K562 (cell line): ENCODE data around the gene NECAP2. TPM values are rescaled to one million over a fixed set of nuclear protein-coding genes. Genes with fewer than 3 reads are reported as not detected.

ENCODE experiments used
- ARNT ChIP-seq, 2 experiments: fragments of 450-650 bp; IDR thresholded peaks; 2 replicates each; pipeline ENCODE4 v1.6.1; 2016; ENCODE audit warnings: mild to moderate bottlenecking in 1 of 2
- CBFB ChIP-seq: sonication (generic); formaldehyde crosslinking; IDR thresholded peaks from 2 replicates; pipeline ENCODE4 v1.4.0; 2020; ENCODE audit warnings: mild to moderate bottlenecking, missing genetic modification reagents
- CTBP1 ChIP-seq: fragments of 450-650 bp; IDR thresholded peaks from 2 replicates; pipeline ENCODE4 v1.6.1; 2016; ENCODE audit warnings: borderline replicate concordance
- E2F6 ChIP-seq, 2 experiments: IDR thresholded peaks; 2 replicates each; pipeline ENCODE4 v1.6.1; 2011; ENCODE audit warnings: borderline replicate concordance in 1 of 2, control low read depth in 1 of 2, low read depth in 1 of 2, low read length in 1 of 2, mild to moderate bottlenecking in 1 of 2, mixed read lengths in 1 of 2, moderate library complexity in 1 of 2; ENCODE audit not compliant: insufficient read depth in 1 of 2, insufficient read length in 1 of 2, poor library complexity in 1 of 2, severe bottlenecking in 1 of 2; ENCODE audit errors: extremely low read depth in 1 of 2
- ELF2 ChIP-seq: fragments of 250-450 bp; sonication (Bioruptor Pico); IDR thresholded peaks from 2 replicates; pipeline ENCODE4 v1.5.0; 2021; ENCODE audit warnings: mild to moderate bottlenecking
- ETV1 ChIP-seq: fragments of 450-650 bp; conservative IDR thresholded peaks from 2 replicates; pipeline ENCODE4 v1.6.1; 2016; ENCODE audit warnings: missing genetic modification characterization, control low read depth, low read depth, missing compliant biosample characterization
- KLF16 ChIP-seq: IDR thresholded peaks from 2 replicates; pipeline ENCODE4 v1.6.1; 2016; ENCODE audit warnings: antibody characterized with exemption
- LCOR ChIP-seq: sonication (generic); formaldehyde crosslinking; IDR thresholded peaks from 2 replicates; pipeline ENCODE4 v1.8.0; 2022; ENCODE audit warnings: mild to moderate bottlenecking, missing genetic modification reagents
- MBD2 ChIP-seq: sonication (generic); IDR thresholded peaks from 2 replicates; pipeline ENCODE4 v1.6.1; 2016; ENCODE audit warnings: low read depth, borderline replicate concordance
- OTX1 ChIP-seq: fragments of 450-650 bp; formaldehyde crosslinking; IDR thresholded peaks from 2 replicates; pipeline ENCODE4 v1.4.0; 2022; ENCODE audit warnings: mild to moderate bottlenecking
- PHB2 ChIP-seq: fragments of 450-650 bp; IDR thresholded peaks from 2 replicates; pipeline ENCODE4 v1.6.1; 2017; ENCODE audit warnings: low read depth
- PTTG1 ChIP-seq: fragments of 450-650 bp; IDR thresholded peaks from 2 replicates; pipeline ENCODE4 v1.6.1; 2016; ENCODE audit warnings: low read depth, mild to moderate bottlenecking, missing genetic modification characterization, missing compliant biosample characterization
- SP1 ChIP-seq: sonication (generic); formaldehyde crosslinking; IDR thresholded peaks from 2 replicates; pipeline ENCODE4 v1.8.1; 2022; ENCODE audit warnings: mild to moderate bottlenecking, missing genetic modification reagents
- SRSF3 ChIP-seq: fragments of 200-400 bp; formaldehyde crosslinking; IDR thresholded peaks from 2 replicates; pipeline ENCODE4 v1.6.1; 2016; ENCODE audit warnings: mild to moderate bottlenecking, low read length, moderate library complexity; ENCODE audit not compliant: insufficient read depth
- ZNF316 ChIP-seq: fragments of 450-650 bp; IDR thresholded peaks from 2 replicates; pipeline ENCODE4 v1.6.1; 2016
- ZNF785 ChIP-seq: fragments of 250-450 bp; sonication (Bioruptor Pico); IDR thresholded peaks from 2 replicates; pipeline ENCODE4 v1.4.0; 2020; ENCODE audit warnings: mild to moderate bottlenecking
- polyA plus RNA-seq, 8 experiments: library from polyadenylated mRNA; depleted of rRNA in 4 of 8; stranded (reverse) in 5 of 8; unstranded in 3 of 8; fragments of >200 nt; fragmentation: Nextera tagmentation in 2 of 8; fragmentation: Illumina TruSeq in 1 of 8; extraction: Ambion mirVana in 2 of 8; extraction: Trizol in 1 of 8; gene quantifications; 2 replicates each; pipeline versions ENCODE4 v1.2.1 to v1.2.3, GENCODE V29; 2011 to 2014; ENCODE audit warnings: inconsistent platforms in 1 of 8, missing spikeins in 1 of 8
- total RNA-seq, 7 experiments: library from RNA; depleted of rRNA in 6 of 7; stranded (reverse); fragments of >200 nt in 6 of 7; fragmentation: Illumina TruSeq in 2 of 7; extraction: Trizol in 2 of 7; gene quantifications; 2 replicates each; pipeline versions ENCODE4 v1.2.1 to v1.2.3, GENCODE V29; 2011 to 2021; ENCODE audit warnings: low replicate concordance in 1 of 7
- TF ChIP-seq, protein P1 (sequence below): fragments of 450-650 bp; conservative IDR thresholded peaks from 2 replicates; pipeline ENCODE4 v1.6.1; 2016; ENCODE audit warnings: missing genetic modification characterization, low read depth, mild to moderate bottlenecking, control low read depth, missing compliant biosample characterization
- TF ChIP-seq, protein P2 (sequence below): sonication (generic); formaldehyde crosslinking; IDR thresholded peaks from 2 replicates; pipeline ENCODE4 v1.8.0; 2022; ENCODE audit warnings: mild to moderate bottlenecking, missing genetic modification reagents

The NECAP2 gene
- total and polyA plus RNA-seq, 9 of the 15 experiments (the other 6 are each of a cell fraction or from before 2014, with no cell fraction given): 22.7 to 107 (median 79.2) TPM

- TF ChIP-seq SRSF3 (no peak), ARNT (IDR thresholded peaks at IDR 0.05) (peak; percentile 49 to 82; a peak in 1 of 4 replicates), KLF16 (0 out of 2 replicates have a peak, but pooled peaks have one; percentile 44), OTX1 (CRISPR knock-in tag) (0 out of 2 replicates have a peak, but pooled peaks have one; percentile 6), ETV1 (tag) (peak; percentile 96), CTBP1 (peak; percentile 91), CBFB (CRISPR knock-in tag) (peak; percentile 76; the same call in 1 of the 2 replicates), PTTG1 (tag) (no peak), E2F6 (IDR thresholded peaks at IDR 0.05; ENCODE audit: borderline replicate concordance in 1 of 2, extremely low read depth in 1 of 2, insufficient read depth in 1 of 2, insufficient read length in 1 of 2, low read depth in 1 of 2, low read length in 1 of 2, poor library complexity in 1 of 2, severe bottlenecking in 1 of 2) (peak; percentile 89 to 96), MBD2 (peak; percentile 80), SP1 (CRISPR knock-in tag) (peak; percentile 85), ZNF316 (peak; percentile 23; the same call in 1 of the 2 replicates), LCOR (CRISPR knock-in tag) (peak; percentile 93), PHB2 (0 out of 2 replicates have a peak, but pooled peaks have one; percentile 25), ZNF785 (CRISPR knock-in tag) (no peak), ELF2 (peak; percentile 49; the same call in 1 of the 2 replicates)
- TF ChIP-seq, protein P1, sequence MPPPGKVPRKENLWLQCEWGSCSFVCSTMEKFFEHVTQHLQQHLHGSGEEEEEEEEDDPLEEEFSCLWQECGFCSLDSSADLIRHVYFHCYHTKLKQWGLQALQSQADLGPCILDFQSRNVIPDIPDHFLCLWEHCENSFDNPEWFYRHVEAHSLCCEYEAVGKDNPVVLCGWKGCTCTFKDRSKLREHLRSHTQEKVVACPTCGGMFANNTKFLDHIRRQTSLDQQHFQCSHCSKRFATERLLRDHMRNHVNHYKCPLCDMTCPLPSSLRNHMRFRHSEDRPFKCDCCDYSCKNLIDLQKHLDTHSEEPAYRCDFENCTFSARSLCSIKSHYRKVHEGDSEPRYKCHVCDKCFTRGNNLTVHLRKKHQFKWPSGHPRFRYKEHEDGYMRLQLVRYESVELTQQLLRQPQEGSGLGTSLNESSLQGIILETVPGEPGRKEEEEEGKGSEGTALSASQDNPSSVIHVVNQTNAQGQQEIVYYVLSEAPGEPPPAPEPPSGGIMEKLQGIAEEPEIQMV (tag): no peak
- TF ChIP-seq, protein P2, sequence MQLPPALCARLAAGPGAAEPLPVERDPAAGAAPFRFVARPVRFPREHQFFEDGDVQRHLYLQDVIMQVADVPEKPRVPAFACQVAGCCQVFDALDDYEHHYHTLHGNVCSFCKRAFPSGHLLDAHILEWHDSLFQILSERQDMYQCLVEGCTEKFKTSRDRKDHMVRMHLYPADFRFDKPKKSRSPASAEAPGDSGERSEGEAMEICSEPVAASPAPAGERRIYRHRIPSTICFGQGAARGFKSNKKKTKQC (CRISPR knock-in tag): peak; percentile 86
These were observed at the start of gene NECAP2 (continued) for GRCh38 chr1:16440470-16441281.
